ENCODE measurements around the gene FLT3. TPM values are rescaled to one million over a fixed set of nuclear protein-coding genes. Genes with fewer than 3 reads are reported as not detected.
"Not testable (repeated sequence)": the region's sequence is repeated elsewhere in the genome, so short reads cannot be mapped to it uniquely, and the experiment has no call there.

Gene FLT3
- total RNA-seq, 1 donor from 2014 or later = 0.07 TPM

- ChIA-PET CTCF (no interaction called here), POLR2A (no interaction called here)
- Mint-ChIP-seq H3K4me3 (no peak overlapping the region), H3K36me3 (ENCODE audit: low read depth) (no peaks in the 10 kb centered on the region), H3K4me1 (peaks cover 49% of the 10 kb centered on the region), H3K27me3 (no peaks in the 10 kb centered on the region), H3K27ac (peak overlapping the region; percentile 43), H3K9me3 (no peaks in the 10 kb centered on the region)
- TF ChIP-seq, protein P1, sequence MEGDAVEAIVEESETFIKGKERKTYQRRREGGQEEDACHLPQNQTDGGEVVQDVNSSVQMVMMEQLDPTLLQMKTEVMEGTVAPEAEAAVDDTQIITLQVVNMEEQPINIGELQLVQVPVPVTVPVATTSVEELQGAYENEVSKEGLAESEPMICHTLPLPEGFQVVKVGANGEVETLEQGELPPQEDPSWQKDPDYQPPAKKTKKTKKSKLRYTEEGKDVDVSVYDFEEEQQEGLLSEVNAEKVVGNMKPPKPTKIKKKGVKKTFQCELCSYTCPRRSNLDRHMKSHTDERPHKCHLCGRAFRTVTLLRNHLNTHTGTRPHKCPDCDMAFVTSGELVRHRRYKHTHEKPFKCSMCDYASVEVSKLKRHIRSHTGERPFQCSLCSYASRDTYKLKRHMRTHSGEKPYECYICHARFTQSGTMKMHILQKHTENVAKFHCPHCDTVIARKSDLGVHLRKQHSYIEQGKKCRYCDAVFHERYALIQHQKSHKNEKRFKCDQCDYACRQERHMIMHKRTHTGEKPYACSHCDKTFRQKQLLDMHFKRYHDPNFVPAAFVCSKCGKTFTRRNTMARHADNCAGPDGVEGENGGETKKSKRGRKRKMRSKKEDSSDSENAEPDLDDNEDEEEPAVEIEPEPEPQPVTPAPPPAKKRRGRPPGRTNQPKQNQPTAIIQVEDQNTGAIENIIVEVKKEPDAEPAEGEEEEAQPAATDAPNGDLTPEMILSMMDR (IDR thresholded peaks at IDR 0.05) = no peak
- intact Hi-C loops (cut with micrococcal nuclease) = loop anchor here (10.0 kb wide), 2 partner anchors 483 to 673 kb away; partner anchors contain the start of gene SLC46A3
- ATAC-seq (ENCODE audit: low read depth) = no peak
- DNase-seq = no peak
Observed at GRCh38 chr13:28041501-28041900, 58.9 kb downstream of the FLT3 start.

GRCh38 chr13:28041031-28041461 lies 59.3 kb downstream of the FLT3 start:
- intact Hi-C loops (cut with micrococcal nuclease) = loop anchor here (10.0 kb wide), 2 partner anchors 484 to 674 kb away; partner anchors contain the start of gene SLC46A3
- Mint-ChIP-seq H3K9me3 (no peaks in the 10 kb centered on the region), H3K4me1 (peaks cover 50% of the 10 kb centered on the region), H3K4me3 (no peak overlapping the region), H3K36me3 (ENCODE audit: low read depth) (no peaks in the 10 kb centered on the region), H3K27ac (peak overlapping the region; percentile 30), H3K27me3 (no peaks in the 10 kb centered on the region)
- POLR2A ChIA-PET = no interaction called here
- no peak for ATAC-seq (ENCODE audit: low read depth)
- CTCF ChIA-PET = interaction anchor here (0.5 kb wide), 1 partner anchor 100 kb away, joined by 4 read pairs; no protein-coding TSS in a partner anchor
- no peak for DNase-seq
- TF ChIP-seq, protein P1 (IDR thresholded peaks at IDR 0.05) = no peak

DNA sequence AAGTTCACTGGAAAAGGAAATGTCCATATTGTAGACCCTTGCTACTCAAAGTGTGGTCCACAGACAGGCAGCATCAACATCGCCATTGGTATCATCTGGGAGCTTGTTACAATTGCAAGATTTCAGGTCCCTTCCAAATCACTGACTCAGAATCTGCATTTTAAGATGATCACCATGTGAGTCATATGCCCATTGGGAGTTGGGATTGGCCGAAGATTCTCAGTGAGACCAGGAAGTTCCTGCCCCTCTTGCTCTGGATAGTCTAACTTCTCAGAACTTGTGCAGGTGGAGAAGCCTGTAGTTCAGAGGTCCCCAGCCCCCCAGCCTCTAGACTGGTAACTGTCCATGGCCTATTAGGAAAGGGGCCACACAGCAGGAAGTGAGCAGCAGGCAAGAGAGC lies 63.0 kb downstream of the FLT3 start:
- TF ChIP-seq, protein P1 (IDR thresholded peaks at IDR 0.05) = no peak
- peaks cover 49% of the 10 kb centered on the region for H3K4me1 Mint-ChIP-seq
- no peaks in the 10 kb centered on the region for H3K9me3 Mint-ChIP-seq
- no peak for DNase-seq
- H3K36me3 Mint-ChIP-seq (ENCODE audit: low read depth) = no peaks in the 10 kb centered on the region
- peak; percentile 81 for ATAC-seq (ENCODE audit: low read depth)
- CTCF ChIA-PET = no interaction called here
- intact Hi-C loops (cut with micrococcal nuclease) = loop anchor here (1.0 kb wide), 1 partner anchor 10 kb away; no protein-coding TSS in a partner anchor
- no peaks in the 10 kb centered on the region for H3K27me3 Mint-ChIP-seq
- POLR2A ChIA-PET = interaction anchor here (0.6 to 1.4 kb wide), 2 partner anchors 101 to 114 kb away, joined by 3 to 5 read pairs; partner anchors contain the start of gene PAN3
- no peak overlapping the region for H3K27ac Mint-ChIP-seq
- H3K4me3 Mint-ChIP-seq = no peak overlapping the region

- no peak overlapping the region for H3K4me3 Mint-ChIP-seq
- intact Hi-C loops (cut with micrococcal nuclease) = no loop called here
- H3K4me1 Mint-ChIP-seq = peaks cover 61% of the 10 kb centered on the region
- peaks cover 3% of the 10 kb centered on the region for H3K9me3 Mint-ChIP-seq
- ChIA-PET POLR2A (no interaction called here), CTCF (no interaction called here)
- no peaks in the 10 kb centered on the region for H3K27me3 Mint-ChIP-seq
- ATAC-seq (ENCODE audit: low read depth) (no peak), DNase-seq (no peak)
- H3K27ac Mint-ChIP-seq = peak overlapping the region; percentile 3
- TF ChIP-seq, protein P1 (IDR thresholded peaks at IDR 0.05) = no peak
- no peaks in the 10 kb centered on the region for H3K36me3 Mint-ChIP-seq (ENCODE audit: low read depth)
Observed at GRCh38 chr13:28035146-28035782, 65.1 kb downstream of the FLT3 start.

GRCh38 chr13:28033894-28034655 lies 66.3 kb downstream of the FLT3 start:
- POLR2A ChIA-PET = no interaction called here
- CTCF ChIA-PET = no interaction called here
- Mint-ChIP-seq H3K36me3 (ENCODE audit: low read depth) (no peaks in the 10 kb centered on the region), H3K4me1 (peaks cover 61% of the 10 kb centered on the region), H3K9me3 (peaks cover 3% of the 10 kb centered on the region), H3K27me3 (no peaks in the 10 kb centered on the region), H3K4me3 (no peak overlapping the region), H3K27ac (no peak overlapping the region)
- no peak for ATAC-seq (ENCODE audit: low read depth)
- TF ChIP-seq, protein P1 (IDR thresholded peaks at IDR 0.05) = no peak
- intact Hi-C loops (cut with micrococcal nuclease) = no loop called here
- no peak for DNase-seq

DNA sequence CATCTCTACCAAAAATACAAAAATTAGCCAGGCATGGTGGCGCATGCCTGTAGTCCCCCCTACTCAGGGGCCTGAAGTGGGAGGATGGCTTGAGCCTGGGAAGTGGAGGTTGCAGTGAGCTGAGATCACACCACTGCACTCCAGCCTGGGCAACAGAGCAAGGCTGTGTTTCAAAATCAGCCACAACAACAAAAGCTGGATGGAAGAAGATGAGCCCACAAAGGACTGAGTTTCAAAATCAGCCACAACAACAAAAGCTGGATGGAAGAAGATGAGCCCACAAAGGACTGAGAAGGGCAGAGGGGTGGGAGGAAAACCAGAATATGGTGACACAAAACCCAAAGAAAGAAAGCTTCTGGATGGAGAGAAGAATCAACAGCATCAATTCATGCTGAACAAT lies 67.9 kb downstream of the FLT3 start:
- H3K4me3 Mint-ChIP-seq; H3K27me3 Mint-ChIP-seq; ATAC-seq (ENCODE audit: low read depth); CTCF ChIA-PET; H3K27ac Mint-ChIP-seq; H3K36me3 Mint-ChIP-seq (ENCODE audit: low read depth); DNase-seq; H3K9me3 Mint-ChIP-seq: not testable (repeated sequence)
- POLR2A ChIA-PET = interaction anchor here (0.6 to 2.2 kb wide), 3 partner anchors 24 to 853 kb away, joined by 4 to 6 read pairs (median 5); partner anchors contain the start of gene PAN3
- peaks cover 59% of the 10 kb centered on the region for H3K4me1 Mint-ChIP-seq
- intact Hi-C loops (cut with micrococcal nuclease) = loop anchor here (1.0 kb wide), 1 partner anchor 11 kb away; no protein-coding TSS in a partner anchor
